ENCODE results near the gene PIP5K1B.

PIP5K1B gene

DNA sequence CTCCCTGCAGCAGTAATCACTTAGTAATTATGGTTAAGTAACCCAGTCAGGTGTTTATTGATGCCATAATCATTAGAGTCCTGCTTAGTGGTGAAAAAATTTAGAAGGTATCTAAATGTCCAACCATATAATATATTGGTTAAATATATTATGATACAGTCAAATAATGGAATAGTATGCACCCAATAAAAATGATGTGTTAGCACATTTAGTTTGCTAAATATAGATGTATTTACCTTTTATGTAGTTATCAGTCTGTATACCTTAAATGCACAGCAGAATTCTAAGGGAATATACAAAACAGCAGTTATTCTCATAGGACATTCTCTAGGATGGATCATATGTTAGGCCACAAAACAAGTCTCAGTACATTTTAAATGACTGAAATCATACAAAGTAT, 218.4 kb downstream of the PIP5K1B start:
- DNase-seq: no peak

DNA sequence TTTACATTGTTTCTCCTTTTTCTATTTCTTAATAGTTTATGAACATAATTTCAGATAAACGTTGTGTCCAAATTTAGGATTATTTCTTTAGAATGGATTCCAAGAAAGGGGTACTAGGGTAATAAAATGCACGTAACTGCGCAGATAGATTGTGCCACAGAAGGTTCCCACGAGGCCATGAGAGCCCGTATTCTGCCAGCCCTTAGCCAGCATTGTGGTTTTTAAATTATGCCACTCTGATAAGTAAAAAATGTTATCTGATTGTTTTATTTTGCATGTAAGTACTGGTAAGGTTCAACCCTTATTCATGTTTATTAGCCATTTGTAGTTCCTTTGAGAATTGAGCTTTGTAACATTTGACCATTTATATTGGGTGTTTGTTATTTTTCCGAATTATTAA, 220.1 kb downstream of the PIP5K1B start:
- DNase-seq: no peak

DNA sequence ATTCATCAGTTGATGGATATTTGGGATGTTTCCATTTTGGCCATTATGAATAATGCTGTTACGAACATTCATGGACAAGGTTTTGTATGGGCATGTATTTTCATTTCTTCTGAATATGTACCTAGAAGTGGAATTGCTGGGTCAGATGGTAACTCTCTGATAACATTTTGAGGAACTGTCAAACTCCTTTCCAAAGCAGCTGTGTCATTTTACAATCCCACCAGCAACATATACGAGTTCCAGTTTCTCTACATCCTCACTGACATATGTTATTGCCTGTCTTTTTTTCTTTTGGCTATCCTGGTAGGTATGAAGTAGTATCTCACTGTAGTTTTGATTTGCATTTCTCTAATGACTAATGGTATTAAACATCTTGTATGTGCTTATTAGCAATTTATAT, 222.1 kb downstream of the PIP5K1B start:
- no peak for DNase-seq

DNA sequence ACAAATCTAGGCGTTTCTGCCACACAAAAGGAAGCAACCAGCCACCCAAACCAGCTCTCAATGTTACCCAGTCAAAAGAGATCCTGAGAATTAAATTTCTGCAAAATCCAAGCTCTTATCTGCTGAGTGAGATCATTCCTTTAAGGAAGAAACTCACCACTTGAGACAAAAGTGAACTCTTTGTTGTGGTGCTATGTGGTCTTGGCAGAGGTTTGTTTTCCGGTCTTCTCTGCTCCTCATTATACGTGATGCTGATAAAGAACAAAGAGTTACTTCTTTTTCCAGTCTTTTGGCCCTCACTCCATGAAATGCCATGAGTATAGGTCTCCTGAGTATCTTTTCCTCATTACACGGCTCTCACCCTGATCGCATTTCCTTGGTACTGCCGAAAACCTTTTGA, 226.8 kb downstream of the PIP5K1B start:
- no peak for DNase-seq

DNA sequence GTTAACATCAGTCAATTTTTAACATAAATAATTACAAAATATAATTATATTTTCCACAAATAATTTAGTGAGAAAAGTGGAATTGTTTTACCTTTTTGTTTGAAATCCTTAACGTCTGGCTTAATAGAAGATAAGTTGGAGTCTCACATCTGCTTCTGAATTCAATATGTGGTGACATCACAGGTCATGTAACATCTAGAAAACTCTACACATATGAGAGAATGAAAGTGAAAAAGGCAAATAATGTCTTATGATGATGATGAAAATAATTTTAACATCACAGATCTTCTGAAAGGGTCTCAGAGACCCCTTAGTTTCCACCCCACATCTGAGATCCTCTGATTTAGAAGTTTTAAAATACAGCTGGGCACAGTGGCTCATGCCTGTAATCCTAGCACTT, 227.4 kb downstream of the PIP5K1B start:
- no peak for DNase-seq

DNA sequence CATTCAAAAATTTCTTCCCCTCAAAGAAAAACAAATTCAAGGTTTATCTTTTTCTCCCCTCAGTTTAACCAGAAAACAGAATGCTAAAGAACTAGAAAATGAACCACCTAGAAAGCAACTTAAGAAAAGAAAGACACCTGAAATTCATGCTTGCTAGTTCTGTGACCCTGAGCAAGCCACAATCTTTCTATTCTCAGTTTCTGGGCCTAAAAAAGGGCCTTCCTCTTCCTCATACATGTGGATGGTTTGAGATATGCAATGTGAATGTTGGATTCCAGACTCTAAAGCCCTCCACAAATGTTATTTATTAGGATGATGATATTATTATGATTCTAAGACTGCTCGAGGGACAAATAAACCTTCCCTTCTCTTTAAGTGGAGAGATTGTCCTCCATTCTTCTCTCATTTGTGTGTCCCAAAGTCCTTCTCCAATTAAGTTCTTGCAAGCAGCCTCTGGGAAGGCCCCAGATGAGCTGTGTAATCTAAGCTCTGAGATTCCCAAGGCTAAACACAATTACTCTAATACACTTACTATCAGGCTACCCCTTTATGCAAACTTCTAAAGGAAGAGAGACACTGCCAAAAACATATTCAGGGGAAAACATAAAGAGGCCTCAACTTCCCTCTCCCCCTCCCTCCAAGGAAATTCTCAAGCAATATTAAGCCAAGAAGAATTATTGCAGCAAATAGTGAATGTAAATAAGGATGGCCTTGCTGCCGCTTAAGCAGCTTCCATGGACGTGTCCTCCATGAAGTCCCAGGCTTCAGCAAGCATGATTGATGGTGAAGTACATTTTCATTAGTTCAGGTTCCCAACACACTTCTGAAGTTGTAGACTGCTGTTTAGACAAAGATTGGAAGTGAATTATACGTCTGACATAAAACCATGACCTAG, 228.6 kb downstream of the PIP5K1B start:
- no peak for DNase-seq

DNA sequence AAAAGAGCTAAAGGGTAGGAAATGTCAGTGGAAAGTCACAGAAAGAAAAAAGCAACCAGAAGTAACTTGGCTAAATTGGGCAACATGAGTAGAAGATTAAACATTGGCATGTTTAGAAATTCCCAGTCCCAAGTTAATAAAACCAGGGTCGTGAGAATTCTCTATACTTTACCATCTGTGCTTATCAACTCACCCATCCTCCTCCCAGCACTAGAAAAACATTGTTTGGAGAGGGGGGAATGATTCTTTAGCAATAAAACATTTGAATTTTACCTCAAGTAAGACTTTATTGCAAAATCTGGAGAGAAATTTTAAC, 229.2 kb downstream of the PIP5K1B start:
- no peak for DNase-seq

DNA sequence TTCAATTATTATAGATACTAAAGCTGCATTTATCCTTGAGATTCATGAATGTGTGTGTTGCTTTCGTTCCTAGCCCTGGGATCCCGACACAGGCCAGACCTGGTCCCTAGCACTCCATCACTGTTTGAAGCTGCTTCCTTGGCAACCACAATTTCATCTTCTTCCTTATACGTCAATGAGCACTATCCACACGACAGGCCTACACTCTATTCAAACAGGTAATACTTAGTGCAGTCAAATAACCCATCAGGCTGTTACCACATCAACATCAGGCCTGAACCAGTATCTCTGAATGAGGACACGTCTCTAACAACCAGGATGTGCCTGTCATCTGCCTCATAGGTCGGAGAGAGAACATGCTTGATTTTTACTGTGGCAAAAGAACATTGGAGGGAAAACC, 235.5 kb downstream of the PIP5K1B start:
- no peak for DNase-seq

DNA sequence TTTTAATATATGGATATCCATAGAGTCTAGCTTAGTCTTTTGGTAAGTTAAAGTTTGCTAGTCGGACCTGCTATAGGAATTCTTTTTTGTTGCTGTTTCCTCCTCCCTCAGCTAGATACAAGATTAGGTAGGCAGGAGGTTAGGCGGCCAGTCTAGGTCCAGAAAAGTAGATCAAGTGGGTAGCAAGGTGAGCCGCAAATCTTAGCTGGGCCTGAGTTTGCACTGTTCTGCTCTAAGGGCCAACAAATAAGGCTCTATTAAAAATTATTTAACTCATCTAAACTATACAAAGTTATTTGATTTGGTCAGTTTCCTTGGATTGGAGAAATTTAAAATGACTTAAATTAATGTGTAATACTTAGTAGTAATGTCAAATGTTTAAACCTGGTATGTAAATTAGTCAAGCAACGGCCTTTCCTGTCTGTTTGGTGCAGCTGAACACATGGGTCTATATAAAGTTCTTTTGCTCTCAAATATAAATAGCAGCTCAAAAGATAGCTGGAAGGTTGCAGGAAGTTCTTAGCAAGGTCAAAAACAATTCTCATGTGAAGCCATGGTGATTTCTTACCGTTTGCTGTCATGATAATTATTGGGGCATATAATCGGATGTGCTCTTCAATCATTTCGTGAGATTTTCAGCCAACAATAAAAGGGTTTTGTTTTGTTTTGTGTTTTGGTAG, 236.9 kb downstream of the PIP5K1B start:
- DNase-seq: no peak

DNA sequence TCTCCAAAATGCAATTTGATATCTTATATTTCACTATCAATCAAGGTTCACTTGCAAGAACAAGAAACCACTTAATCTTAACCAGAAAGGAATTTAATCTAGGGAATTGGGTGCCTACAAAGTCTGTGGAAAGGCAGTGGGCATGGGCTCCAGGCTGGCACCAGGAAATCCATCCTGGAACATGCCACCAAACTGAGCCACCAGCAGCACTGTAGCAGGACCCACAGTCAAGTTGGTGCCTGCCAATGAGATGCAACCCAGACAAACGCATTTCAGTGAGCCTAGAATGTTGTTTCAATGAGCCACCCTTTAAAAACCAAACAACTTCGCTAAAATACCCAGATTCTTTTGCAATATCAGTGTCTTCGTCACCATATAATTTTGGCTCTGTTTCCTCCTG, 237.8 kb downstream of the PIP5K1B start:
- no peak for DNase-seq

DNA sequence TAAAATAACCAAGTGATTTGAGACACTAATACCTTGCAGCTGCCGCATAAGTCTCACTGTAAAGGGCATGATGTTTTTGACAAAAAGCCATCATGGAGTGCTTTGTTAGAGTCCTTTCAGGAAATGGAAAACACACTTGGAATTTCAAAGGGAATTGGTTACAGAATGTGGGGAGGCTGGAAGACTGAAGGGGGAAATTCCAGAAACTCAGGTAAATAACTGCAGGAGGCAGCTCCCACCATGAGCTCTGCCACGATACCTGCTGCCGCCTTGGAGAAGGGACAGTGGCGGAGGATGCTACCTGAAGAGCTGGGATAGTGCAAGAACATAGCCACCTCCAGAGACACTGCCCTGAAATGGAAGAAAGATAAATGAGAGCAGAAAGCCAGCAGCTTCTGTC, 242.0 kb downstream of the PIP5K1B start:
- DNase-seq: no peak

DNA sequence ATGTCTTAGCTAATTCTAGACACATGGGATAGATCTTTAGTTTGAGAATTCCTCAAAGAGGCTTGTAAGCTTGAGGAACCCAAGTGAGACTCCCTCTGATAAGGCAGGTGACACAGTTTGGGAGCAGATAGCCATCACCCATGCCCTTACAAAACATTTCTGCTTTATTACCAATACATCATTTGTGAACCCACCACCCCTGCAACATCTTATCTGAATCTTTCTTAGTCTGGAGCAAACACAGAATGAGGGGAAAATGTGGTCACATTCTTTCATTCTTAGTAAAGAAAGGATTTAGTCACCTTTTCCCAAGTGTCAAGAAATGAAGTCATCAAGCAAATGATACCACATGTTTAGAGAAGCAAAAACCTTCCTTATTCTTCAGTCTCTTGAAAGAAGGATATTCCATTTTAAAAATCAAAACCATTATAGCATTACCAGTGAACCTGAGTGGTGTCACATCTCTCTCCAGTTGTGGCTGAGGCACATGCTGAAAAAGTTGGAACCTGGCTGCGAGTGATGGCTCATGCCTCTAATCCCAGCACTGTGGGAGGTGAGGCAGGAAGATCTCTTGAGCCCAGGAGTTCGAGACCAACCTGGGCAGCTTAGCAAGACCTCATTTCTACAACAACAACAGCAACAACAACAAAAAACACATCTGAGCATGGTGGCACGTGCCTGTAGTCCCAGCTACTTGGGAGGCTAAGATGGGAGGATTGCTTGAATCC, 243.0 kb downstream of the PIP5K1B start:
- DNase-seq: no peak

DNA sequence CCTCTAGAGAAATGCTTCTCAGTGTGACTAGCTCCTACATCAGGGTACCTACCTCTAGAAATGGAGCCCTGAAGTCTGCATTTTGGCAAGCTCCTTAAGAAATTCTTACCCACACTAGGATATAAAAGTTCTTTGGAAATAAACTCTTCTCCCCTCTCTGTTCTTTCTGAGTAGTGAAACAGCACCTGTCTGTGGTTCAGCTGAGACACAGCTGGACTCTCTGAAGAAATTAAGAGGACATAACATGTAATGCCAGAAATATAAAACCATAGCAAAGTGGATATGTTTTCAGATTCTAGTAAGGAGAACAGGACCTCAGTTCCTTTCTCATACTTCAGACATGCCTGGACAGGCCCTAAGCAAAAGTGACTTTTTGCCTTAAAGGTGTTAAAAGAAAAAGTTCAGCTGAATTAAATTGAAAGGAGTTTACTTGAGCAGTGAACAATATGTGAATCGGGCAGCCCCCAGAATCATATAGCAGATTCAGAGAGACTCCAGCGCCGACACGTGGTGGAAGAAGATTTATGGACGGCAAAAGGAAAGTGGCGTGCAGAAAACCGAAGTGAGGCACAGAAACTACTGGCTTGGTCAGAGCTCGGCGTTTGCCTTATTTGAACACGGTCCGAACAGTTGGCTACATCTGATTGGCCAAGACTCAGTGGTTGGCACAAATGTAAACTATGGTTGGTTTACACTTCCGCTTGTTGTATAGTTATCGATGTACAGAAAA, 244.4 kb downstream of the PIP5K1B start:
- DNase-seq: no peak

DNA sequence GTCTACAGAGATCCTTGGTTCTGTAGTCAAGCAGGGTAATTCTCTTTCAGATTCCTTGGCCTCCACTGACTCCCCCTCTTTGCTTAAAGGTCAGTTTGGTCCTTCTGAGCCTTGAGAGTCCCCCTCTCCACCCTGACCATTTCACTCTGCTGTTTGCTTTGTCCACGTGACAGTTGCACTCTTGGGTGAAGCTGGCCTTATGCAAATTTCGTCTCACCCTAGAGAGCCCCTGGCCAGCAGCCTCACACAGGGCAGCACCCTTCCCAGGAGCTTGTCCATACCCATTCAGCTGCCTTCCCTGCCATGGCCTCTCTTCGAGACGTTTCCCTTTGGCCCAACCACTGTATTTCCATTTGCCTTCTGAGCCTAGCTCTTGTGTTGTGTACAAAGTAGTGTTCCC, 245.1 kb downstream of the PIP5K1B start:
- DNase-seq: no peak

DNA sequence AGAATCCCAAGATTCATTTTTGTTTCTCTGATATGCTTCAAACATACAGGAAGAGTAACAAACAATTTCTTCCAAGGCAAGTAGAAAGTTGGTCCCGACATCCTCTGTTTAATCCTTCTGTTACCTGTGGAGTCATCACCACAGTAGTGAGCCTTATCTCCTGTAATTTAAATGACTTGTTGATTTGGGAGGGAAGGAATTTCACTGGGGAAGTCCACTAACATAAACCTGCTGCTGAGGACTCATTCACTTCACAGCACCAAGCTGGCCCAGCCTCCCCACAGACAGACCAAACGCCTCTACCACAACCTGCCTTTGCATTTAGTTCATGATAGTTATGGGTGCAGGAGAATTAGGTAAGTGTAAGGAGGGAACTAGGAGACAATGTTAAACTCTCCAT, 245.6 kb downstream of the PIP5K1B start:
- DNase-seq: no peak

DNA sequence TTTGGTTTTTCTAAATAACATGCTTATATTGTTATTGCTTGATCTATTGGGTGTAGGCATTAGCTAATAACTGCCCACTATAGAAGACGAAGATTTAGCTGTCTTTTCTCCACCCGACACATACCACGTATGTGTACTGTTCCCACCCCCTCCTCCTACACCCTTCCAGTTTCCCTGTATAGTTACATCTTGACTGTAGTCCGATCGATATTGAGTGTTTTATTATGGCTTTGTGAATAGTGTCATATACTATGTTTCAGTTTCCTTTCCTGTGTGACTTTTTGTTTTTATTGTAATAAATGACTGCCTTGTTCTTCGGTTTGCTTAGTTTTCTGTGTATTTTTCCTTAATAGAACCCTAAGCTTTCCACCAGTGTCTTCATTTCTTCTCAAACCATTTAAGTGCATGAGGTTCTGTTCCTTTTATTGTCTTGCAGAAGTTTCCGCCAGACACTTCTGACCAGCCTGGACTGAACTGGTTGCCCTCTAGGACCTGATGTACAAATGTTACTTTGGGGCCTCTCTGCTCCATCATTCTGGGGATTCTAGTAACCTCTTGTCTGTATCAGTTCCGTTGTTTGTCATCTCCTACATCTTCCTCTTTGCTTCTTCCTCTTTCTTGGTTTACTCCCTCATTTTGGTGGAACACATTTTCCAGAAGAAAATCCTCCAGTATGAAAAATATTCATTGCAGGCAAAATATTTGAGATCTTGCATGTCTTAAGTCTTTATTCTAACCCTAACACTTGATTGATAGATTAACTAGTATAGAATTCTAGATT, 247.0 kb downstream of the PIP5K1B start:
- DNase-seq: no peak

DNA sequence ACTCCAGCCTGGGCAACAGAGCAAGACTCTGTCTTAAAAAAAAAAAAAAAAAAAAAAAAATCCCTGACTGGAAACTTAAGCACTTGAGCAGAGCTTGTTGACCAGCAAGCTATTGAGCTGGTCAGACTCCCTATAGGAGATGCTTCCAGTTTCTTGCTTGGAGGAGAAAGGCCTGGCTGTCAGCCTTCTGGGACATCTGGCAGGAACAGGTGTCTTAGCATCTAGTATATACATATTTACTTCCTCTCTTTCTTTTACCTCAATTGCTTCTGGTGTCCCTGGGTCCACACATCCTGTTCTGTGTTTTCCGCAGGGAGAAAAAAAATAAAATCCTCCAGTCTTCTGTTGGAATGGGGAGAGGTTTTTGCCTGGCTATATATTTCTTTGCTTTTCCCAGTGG, 248.7 kb downstream of the PIP5K1B start:
- no peak for DNase-seq

DNA sequence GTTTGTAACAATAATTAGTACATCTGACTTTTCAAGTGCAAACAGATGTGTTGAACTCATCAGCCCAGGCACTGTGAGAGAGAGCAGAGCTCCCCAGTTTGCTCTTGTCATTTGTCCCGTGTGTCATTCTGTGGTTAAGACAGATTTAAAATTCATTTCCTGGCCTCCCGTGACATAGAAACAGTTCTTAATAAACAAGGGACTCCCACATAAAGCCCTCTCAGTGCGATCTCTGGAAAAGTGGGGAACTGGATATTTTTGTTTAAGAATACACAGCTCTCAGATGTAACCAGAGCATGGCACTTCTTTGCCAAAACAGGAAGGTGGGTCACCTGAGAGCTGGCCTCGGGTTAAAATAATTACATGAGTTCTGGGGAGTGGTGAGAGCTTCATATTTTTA, 250.3 kb downstream of the PIP5K1B start:
- no peak for DNase-seq

DNA sequence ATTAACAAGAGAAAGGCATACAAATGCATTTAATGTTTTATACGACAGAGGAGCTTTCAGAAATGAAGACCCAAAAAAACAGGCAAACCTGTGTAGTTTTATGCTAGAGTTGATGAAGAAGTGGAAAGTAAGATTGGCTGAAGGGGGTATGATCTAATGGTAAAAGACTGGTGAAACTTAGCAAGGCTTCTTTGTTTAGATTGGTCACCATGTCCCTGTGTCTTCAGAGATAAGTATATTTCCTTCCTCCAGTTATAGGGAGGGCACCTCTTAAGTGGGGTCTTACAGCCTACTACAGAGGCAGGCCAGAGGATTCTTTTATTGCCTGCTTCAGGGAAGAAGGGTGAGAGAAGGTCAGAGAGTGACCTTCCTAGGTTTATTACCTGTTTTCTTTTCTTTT, 252.4 kb downstream of the PIP5K1B start:
- no peak for DNase-seq

DNA sequence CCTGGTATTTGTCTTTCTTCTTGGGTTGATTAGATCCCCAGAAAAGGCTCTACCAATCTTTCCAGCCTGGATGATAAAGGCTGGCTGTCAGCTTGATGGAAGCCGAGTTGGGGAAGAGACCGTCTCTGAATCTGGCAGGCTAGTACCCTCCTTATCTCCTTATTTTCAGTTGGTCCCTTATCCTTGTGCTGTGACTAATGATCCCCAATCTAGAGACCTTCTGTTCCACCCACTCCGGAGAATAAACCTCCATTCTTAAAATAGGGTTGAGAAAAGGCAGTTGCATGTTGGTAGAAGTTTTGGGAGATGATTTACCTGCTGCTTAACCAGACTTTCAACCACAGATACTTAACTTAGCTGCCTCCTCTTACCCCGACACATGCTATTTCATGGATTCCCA, 256.5 kb downstream of the PIP5K1B start:
- no peak for DNase-seq

DNA sequence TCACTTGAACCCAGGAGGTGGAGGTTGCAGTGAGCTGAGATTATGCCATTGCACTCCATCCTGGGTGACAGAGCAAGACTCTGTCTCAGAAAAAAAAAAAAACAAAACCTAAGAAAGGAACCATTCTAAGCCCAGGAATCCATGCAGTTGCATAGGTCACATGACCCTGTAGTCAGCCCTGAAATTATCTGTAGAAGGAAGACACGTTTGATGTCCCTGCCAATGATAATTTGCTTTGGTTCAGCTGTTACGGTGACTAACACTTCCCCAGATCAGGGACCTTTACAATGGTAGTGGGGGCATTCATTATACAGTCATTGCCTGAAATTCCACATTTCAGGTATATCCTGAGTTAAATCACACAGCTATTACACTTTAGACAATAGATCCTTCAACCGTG, 258.4 kb downstream of the PIP5K1B start:
- no peak for DNase-seq

DNA sequence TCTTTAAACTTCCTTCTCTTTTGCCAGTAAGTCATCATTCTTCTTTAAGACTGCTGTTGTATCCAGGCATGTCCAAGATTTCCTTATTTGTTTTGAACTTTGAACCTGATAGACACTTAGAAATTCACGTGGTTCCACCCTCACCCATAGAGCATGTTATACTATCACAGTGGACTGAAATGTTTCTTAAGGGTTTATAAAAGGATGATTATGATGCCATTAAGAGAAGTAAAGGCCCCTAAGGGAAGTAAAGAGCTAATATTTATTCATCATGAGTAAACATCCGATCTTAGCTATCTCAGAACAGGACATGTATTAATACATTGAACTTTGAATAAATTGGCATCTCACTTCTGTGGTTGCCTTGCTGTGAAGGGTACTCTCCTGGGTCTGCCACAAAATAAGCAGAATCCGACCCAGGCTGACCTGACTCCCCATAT, 259.1 kb downstream of the PIP5K1B start:
- no peak for DNase-seq

DNA sequence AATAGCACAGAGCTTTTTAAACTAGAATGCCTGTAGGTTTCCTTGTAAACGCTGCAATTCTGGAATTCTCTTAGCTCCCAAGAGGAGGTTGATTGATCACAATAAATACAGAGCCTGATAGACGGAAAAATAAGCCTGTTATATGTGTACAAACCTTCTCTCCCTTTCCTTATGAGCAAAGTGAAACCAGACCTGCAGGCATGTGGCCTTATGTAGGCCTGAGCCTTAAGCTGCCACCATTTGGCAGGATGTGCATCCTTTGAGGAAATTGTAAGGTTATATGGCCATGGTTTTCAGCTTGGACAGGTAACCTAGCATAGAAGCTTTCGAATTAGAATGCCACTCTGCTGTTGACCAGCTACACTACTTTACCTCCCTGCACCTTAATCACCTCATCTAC, 259.7 kb downstream of the PIP5K1B start:
- DNase-seq: no peak
